GM18505 (cell line): Measurements from ENCODE around the gene ARHGAP33.
"Not testable (repeated sequence)": the region's sequence is repeated elsewhere in the genome, so short reads cannot be mapped to it uniquely, and the experiment has no call there.

Experiments used
- ATAC-seq: cut with Tn5 transposase; IDR thresholded peaks from one replicate; pipeline ENCODE4 v1.9.1; 2021; ENCODE audit not compliant: unreplicated experiment
- POLR2A ChIP-seq: IDR thresholded peaks from 4 replicates; pipeline ENCODE4 v1.6.1; 2011; ENCODE audit warnings: borderline replicate concordance; ENCODE audit not compliant: insufficient read depth, insufficient read length; ENCODE audit errors: extremely low read depth

The ARHGAP33 gene

GRCh38 chr19:35756377-35757230, 18.8 kb upstream of the ARHGAP33 start, which contains the start of gene HSPB6:
Gene HSPB6 (minus strand): TSS chr19:35757029. CDS start chr19:35757008, 21 bp downstream.
- no peak for ATAC-seq
- TF ChIP-seq POLR2A: no peak

DNA sequence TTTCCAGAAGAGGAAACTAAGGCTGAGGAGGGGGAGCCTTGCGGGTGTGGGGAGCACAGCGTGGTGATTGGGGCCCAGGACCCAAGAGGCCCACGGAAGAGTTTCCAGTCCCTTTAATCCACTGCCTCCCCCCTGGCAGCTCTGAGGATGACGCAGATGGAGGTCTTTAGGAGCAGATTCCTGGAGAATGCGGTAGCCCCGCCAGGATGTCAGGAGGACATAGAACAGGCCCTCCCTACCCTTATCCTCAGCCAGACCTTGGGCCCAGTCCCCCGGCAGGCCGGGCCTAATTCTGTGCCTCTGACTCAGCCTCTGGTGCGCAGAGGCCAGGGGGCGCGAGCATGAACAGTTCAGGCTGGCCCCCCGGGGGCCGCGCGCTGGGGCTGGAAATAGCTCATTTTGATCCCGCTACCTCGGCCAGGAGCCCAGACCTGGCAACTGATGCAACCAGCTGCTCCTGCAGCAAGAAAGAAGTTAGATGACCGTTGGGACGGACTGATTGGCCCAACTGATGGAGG, 18.1 kb upstream of the ARHGAP33 start:
- no peak for ATAC-seq
- no peak for TF ChIP-seq POLR2A

DNA sequence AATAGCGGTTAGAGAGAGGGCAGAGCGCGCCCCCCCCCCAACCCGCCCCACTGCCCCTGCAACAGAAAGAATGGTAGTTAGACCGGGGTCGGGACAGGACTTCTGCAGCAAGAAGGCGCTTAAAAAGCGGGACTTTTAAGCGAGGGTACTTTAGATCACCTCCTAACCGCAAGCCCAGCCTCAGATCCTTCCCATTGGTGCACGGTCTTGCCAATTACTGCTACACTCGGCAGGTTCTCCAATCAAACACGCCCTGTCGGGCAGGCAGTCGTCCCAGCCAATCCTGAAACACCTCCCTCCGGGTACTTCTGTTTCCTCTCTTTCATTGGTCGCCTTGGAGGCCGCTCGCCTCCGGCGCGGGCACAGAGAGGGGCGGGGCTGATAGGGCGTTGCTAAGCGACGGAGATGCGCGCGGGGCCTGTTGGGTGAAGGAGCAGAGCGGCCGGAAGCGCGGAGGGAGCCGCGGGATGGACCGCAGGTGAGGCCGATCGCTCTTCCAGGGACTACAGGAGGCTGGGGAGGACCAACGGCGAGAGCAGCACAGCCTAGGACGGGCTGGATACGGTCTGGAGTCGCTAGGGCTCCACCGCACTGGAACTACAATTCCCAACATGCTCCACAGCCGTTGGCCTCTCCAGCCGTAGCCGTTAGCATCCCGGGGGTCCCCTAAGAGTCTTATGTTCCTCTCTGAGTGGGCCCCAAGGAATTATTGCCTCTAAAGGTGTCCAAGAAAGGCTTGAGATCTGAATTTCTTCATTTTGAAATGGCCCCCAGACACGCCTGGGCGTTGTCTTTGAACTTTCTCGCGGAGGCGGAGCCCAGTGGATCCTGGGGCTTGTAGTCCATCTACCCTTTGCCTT, 17.4 kb upstream of the ARHGAP33 start, which contains the start of gene PROSER3:
Gene PROSER3, plus strand, starts transcription at position 428 of the 860 bp plus-strand sequence. Its CDS starts 40 bp downstream, at position 468.
- peak; percentile 91 for ATAC-seq
- peak; percentile 69 for TF ChIP-seq POLR2A

DNA sequence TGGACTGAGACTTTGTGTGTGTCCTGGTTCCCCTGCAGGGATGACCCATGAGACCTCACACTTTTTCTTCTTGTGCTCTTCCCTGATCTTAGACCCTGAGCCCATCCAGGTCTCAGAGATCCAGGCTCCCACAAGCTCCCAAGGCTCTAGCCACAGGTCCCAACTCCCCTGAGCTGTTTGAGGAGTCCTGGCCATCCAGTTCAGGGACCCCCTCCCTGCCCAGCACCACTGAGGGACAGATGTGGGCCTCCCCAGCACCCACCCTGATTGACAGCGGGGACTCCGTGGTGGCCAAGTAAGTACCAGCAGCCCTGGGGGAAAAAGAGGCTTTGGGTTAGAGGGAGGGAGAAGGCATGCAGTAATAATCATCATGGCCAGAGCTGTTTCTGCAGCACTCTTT, 15.7 kb upstream of the ARHGAP33 start:
- ATAC-seq: no peak
- no peak for TF ChIP-seq POLR2A

DNA sequence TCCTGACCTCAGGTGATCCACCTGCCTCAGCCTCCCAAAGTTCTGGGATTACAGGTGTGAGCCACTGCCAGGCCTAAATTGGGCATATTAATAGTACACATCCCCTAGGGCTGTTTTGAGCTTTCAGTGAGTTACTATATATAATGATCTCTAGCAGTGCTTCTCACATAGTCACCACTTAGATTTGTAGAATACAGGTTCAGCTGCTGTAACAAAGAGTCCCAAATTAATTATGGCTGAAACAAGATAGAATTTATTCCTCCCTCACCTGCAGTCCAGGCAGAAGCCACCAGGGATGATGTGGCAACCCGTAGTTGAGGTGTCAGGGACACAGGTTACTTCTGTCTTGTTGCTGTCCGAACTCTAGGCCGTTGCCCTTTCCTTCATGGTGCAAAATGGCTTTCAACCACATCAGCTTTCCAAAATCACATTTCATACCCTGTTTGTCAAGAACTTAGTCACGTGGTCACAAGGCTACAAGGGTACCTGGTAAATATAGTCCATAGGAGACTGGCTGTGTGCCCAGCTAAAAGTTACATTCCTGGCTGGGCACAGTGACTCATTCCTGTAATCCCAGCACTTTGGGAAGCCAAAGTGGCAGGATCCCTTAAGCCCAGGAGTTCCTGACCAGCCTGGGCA, 14.5 kb upstream of the ARHGAP33 start:
- no peak for TF ChIP-seq POLR2A
- no peak for ATAC-seq

GRCh38 chr19:35764432-35765315, 10.7 kb upstream of the ARHGAP33 start:
- TF ChIP-seq POLR2A: no peak
- no peak for ATAC-seq

- no peak for ATAC-seq
- TF ChIP-seq POLR2A: no peak
Observed at GRCh38 chr19:35766571-35767104, 8.7 kb upstream of the ARHGAP33 start.

DNA sequence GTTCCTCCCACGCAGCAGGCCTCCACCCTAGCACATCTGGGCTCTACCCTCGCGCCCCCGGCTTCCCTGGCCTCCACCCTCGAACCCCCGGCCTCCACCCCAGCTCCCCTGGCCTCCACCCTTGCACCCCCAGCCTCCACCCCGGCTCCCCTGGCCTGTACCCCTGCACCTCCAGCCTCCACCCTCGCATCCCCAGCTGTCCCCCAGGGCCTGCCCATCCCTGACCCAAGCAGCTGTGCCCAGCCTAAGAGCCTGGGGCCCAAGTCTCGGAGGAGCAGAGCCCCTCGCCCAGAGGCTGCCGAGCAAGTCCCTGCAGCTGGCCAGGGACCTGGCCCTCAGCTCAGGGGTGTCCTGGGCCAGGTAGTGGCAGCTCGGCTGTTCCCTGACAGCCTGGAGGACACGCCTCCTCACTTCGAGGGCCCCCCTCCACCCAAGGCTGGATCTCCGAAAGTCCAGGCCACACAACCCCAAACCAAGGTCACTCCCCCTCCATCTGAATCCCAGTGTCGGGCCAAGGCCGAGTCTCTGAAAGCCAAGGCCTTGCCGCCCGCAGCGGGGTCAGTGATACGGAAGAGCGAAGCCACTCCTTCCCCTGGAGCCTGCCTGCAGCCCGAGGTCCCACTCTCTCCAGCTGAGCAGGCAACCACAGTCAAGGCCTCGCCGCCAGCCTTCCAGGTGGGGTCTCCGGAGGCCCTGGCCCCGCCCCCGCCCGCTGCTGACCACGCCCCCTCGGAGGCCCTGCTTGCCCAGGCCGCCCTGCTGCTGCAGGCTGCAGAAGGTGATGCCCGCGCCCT, 7.9 kb upstream of the ARHGAP33 start:
- no peak for ATAC-seq
- TF ChIP-seq POLR2A: no peak

- no peak for TF ChIP-seq POLR2A
- ATAC-seq: no peak
Observed at GRCh38 chr19:35768082-35768421, 7.3 kb upstream of the ARHGAP33 start.

- ATAC-seq: not testable (repeated sequence)
Observed at GRCh38 chr19:35772362-35772761, 3.0 kb upstream of the ARHGAP33 start.

- TF ChIP-seq POLR2A: no peak
- ATAC-seq: no peak
Observed at GRCh38 chr19:35773020-35773806, 2.2 kb upstream of the ARHGAP33 start.
